ENCODE results near the gene ZBED6. TPM values are rescaled to one million over a fixed set of nuclear protein-coding genes. Genes with fewer than 3 reads are reported as not detected.

Gene ZBED6
- total and polyA plus RNA-seq, 9 of the 15 experiments (the other 6 are each of a cell fraction or from before 2014, with no cell fraction given), result 0.21 to 16.6 (median 5.0) TPM

DNA sequence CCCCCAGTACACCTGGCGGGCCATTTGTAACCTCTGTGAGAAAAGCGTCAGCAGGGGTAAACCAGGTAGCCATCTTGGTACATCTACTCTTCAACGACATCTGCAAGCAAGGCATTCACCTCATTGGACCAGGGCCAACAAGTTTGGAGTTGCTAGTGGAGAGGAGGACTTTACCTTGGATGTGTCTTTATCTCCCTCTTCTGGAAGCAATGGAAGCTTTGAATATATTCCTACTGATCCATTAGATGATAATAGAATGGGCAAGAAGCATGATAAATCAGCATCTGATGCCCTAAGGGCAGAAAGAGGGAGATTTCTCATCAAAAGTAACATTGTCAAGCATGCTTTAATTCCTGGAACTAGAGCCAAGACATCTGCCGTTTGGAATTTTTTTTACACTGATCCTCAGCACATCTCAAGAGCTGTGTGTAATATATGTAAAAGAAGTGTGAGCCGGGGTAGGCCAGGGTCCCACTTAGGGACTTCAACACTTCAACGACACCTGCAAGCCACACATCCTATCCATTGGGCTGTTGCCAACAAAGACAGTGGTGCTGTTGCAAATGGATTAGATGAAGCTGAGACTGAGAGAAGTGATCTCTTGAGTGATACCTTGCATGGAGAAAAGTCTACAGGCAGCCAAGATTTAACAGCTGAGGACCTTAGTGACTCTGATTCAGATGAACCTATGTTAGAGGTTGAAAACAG, 2.7 kb downstream of the ZBED6 start:
- intact Hi-C loops (cut with micrococcal nuclease), result no loop called here
- Histone ChIP-seq H3K79me2 (ENCODE audit: control insufficient read depth, insufficient read depth, low read length) (peaks cover 72% of the 10 kb centered on the region), H3K4me1 (replicated peaks in 1 of 2; ENCODE audit: control insufficient read depth in 2 of 2, insufficient read depth in 2 of 2, low read length in 2 of 2) (peaks cover 2 to 43% of the 10 kb centered on the region in 2 experiments), H3K36me3 (ENCODE audit: control insufficient read depth, insufficient read depth, low read length) (peaks cover 63% of the 10 kb centered on the region), H4K20me1 (replicated peaks; ENCODE audit: control insufficient read depth, insufficient read depth, low read length) (peaks cover 23% of the 10 kb centered on the region), H3K27ac (ENCODE audit: extremely low read depth, low read depth, low read length) (no peak overlapping the region; the same call in 2 of the 3 replicates), H3K9me3 (replicated peaks; ENCODE audit: control insufficient read depth, insufficient read depth, low read depth, low read length) (0 out of 2 replicates have a peak, but pooled peaks cover 2% of the 10 kb centered on the region), H3K4me3 (no peak overlapping the region), H3K27me3 (ENCODE audit: control insufficient read depth in 2 of 2, insufficient read depth in 2 of 2, low read length in 2 of 2) (no peaks in the 10 kb centered on the region), H3K9ac (ENCODE audit: insufficient read depth in 1 of 2, low read depth in 2 of 2, low read length in 2 of 2) (no peak overlapping the region), H3K4me2 (ENCODE audit: insufficient read depth, low read length) (peak overlapping the region; percentile 96), H2AFZ (ENCODE audit: low read depth, low read length) (no peak overlapping the region), H3K9me1 (ENCODE audit: control insufficient read depth, insufficient read depth, low read length) (peaks cover 7% of the 10 kb centered on the region)
- in situ Hi-C loops (cut with MboI), result no loop called here
- no TSS peak for BruUV-seq (replicated peaks)
- ChIA-PET CTCF (ENCODE audit: low intra/inter-chr PET ratio) (no interaction called here), POLR2A (interaction anchor here (0.8 to 2.8 kb wide), 5 partner anchors 9 to 70 kb away, joined by 3 to 17 read pairs (median 6); no protein-coding TSS in a partner anchor)
- 68% methylated on average over 6 of the region's 6 CpGs for WGBS (ENCODE audit: insufficient coverage, low coverage, missing lambda C conversion rate)
- DNase-seq (ENCODE audit: extremely low read depth in 1 of 4, low spot score in 3 of 4), result peak in 3 of 4 experiments; percentile 27 to 65 (median 28)
- no peak for ATAC-seq
- no peak for FAIRE-seq
- TF ChIP-seq MAFK (IDR thresholded peaks at IDR 0.05; ENCODE audit: low read length), result 0 out of 2 replicates have a peak, but pooled peaks have one; percentile 2
- no peak for TF ChIP-seq DDX20 (tag; IDR thresholded peaks at IDR 0.05; ENCODE audit: low read depth)
- TF ChIP-seq CTCF (IDR thresholded peaks at IDR 0.05 in 2 of 3, conservative IDR thresholded peaks at IDR 0.05 in 1 of 3; ENCODE audit: insufficient read depth in 2 of 3, low read depth in 1 of 3, low read length in 3 of 3), result peak in 2 of 3 experiments; percentile 21 to 32; a peak in 1 of 6 replicates
- TF ChIP-seq RAD51 (IDR thresholded peaks at IDR 0.05; ENCODE audit: borderline replicate concordance, low read depth), result no peak
- TF ChIP-seq GTF2A2 (tag; IDR thresholded peaks at IDR 0.05), result no peak
- no peak for TF ChIP-seq ZNF121 (CRISPR knock-in tag; conservative IDR thresholded peaks at IDR 0.05)
- no peak for TF ChIP-seq CREB1 (IDR thresholded peaks at IDR 0.05)
- TF ChIP-seq CREB1 (CRISPR knock-in tag; IDR thresholded peaks at IDR 0.05), result 0 out of 2 replicates have a peak, but pooled peaks have one; percentile 41
- peak in 1 of 2 experiments; percentile 45; a peak in 3 of 4 replicates for TF ChIP-seq RAD21 (CRISPR knock-in tag; conservative IDR thresholded peaks at IDR 0.05 in 1 of 2, IDR thresholded peaks at IDR 0.05 in 1 of 2)
- 0 out of 3 replicates have a peak, but pooled peaks of 1 of the 2 experiments have one; percentile 7 for TF ChIP-seq CBX3 (IDR thresholded peaks at IDR 0.05; ENCODE audit: borderline replicate concordance in 1 of 2, low read length in 2 of 2)
- TF ChIP-seq SMAD1 (IDR thresholded peaks at IDR 0.05; ENCODE audit: low read depth, low read length, partially characterized antibody), result no peak
- TF ChIP-seq, protein P1, sequence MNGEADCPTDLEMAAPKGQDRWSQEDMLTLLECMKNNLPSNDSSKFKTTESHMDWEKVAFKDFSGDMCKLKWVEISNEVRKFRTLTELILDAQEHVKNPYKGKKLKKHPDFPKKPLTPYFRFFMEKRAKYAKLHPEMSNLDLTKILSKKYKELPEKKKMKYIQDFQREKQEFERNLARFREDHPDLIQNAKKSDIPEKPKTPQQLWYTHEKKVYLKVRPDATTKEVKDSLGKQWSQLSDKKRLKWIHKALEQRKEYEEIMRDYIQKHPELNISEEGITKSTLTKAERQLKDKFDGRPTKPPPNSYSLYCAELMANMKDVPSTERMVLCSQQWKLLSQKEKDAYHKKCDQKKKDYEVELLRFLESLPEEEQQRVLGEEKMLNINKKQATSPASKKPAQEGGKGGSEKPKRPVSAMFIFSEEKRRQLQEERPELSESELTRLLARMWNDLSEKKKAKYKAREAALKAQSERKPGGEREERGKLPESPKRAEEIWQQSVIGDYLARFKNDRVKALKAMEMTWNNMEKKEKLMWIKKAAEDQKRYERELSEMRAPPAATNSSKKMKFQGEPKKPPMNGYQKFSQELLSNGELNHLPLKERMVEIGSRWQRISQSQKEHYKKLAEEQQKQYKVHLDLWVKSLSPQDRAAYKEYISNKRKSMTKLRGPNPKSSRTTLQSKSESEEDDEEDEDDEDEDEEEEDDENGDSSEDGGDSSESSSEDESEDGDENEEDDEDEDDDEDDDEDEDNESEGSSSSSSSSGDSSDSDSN (IDR thresholded peaks at IDR 0.05; ENCODE audit: borderline replicate concordance in 1 of 2, low read depth in 2 of 2, low read length in 2 of 2), result no peak
- no peak for TF ChIP-seq TBP (optimal IDR thresholded peaks at IDR 0.05; ENCODE audit: low read depth, low read length)
- TF ChIP-seq DPF2 (IDR thresholded peaks at IDR 0.05), result no peak
- TF ChIP-seq NFIC (IDR thresholded peaks at IDR 0.05), result peak; percentile 87
- no peak for TF ChIP-seq PML (IDR thresholded peaks at IDR 0.05; ENCODE audit: low read length)
- no peak for TF ChIP-seq ELF4 (CRISPR knock-in tag; IDR thresholded peaks at IDR 0.05)
- no peak for TF ChIP-seq E2F3 (CRISPR knock-in tag; IDR thresholded peaks at IDR 0.05)
- TF ChIP-seq SOX6 (IDR thresholded peaks at IDR 0.05), result peak; percentile 42; the same call in 1 of the 2 replicates
- TF ChIP-seq EP300 (IDR thresholded peaks at IDR 0.05; ENCODE audit: low read length), result no peak

All from K562 (cell line).